AG04450 (cell line): Measurements from ENCODE around the gene URGCP. TPM values are rescaled to one million over a fixed set of nuclear protein-coding genes. Genes with fewer than 3 reads are reported as not detected.
"Not testable (repeated sequence)": the region's sequence is repeated elsewhere in the genome, so short reads cannot be mapped to it uniquely, and the experiment has no call there.

Source experiments
- CTCF ChIA-PET: fragments of 300-600, 350-600 bp; formaldehyde crosslinking; extraction: SDS; loops from one replicate; lab custom pipeline; 2022; ENCODE audit warnings: antibody characterized with exemption, inconsistent platforms; lab: Charles Lee
- POLR2A ChIA-PET: fragments of 350-600 bp; formaldehyde crosslinking; extraction: SDS; loops from one replicate; lab custom pipeline; 2021; ENCODE audit warnings: antibody characterized with exemption, inconsistent platforms; lab: Yijun Ruan, JAX
- DNase-seq: peaks from one replicate; pipeline ENCODE4 v3.0.0-alpha.2; 2011; ENCODE audit warnings: low read depth, low spot score
- H3K27ac ChIP-seq: one replicate; pipeline ENCODE4 v1.5.1; 2012; ENCODE audit warnings: low read depth, low read length, control low read depth
- H3K27me3 ChIP-seq: one replicate; pipeline ENCODE4 v1.6.0; 2012; ENCODE audit warnings: low read length; ENCODE audit not compliant: control insufficient read depth, insufficient read depth
- H3K4me3 ChIP-seq: 2 replicates; pipeline ENCODE4 v1.5.1; 2011; ENCODE audit warnings: mild to moderate bottlenecking, low read depth, low read length, control low read depth
- H3K9me3 ChIP-seq: 2 replicates; pipeline ENCODE4 v1.5.1; 2012; ENCODE audit warnings: low read length; ENCODE audit not compliant: control insufficient read depth, insufficient read depth
- polyA plus RNA-seq: library from polyadenylated mRNA; depleted of rRNA; stranded (reverse); fragments of >200 nt; gene quantifications from 2 replicates; pipeline ENCODE4 v1.2.3, GENCODE V29; 2011; rRNA removed
- small RNA-seq: library from RNA; depleted of rRNA; stranded (forward); fragments of <200 nt; gene quantifications from one replicate; pipeline ENCODE3, GENCODE V24; 2012; ENCODE audit warnings: low read depth; ENCODE audit not compliant: insufficient read length
- TF ChIP-seq, protein P1 (sequence below): IDR thresholded peaks from 2 replicates; pipeline ENCODE4 v1.5.1; 2011; ENCODE audit warnings: low read depth, low read length, control low read depth, inconsistent platforms

Gene URGCP
- polyA plus RNA-seq, 1 experiment: 23.1 TPM

DNA sequence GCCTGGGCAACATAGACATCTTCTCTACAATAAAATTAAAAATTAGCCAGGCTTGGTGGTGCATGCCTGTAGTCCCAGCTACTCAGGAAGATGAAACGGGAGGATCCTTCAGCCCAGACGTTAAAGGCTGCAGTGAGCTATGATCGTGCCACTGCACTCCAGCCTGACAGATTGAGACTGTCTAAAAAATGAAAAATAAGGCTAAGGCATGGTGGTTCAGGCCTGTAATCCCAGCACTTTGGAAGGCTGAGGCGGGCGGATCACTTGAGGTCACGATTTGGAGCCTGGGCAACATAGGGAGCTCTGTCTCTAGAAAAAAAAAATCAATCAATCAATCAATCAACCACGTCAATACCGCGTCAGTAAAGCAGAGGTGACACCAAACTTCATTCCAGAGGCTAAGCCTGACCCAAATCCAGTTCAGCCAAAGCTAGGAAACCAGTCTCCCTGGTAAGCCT lies 68.2 kb downstream of the URGCP start:
- peaks cover 3% of the 10 kb centered on the region for H3K27me3 ChIP-seq
- TF ChIP-seq, protein P1, sequence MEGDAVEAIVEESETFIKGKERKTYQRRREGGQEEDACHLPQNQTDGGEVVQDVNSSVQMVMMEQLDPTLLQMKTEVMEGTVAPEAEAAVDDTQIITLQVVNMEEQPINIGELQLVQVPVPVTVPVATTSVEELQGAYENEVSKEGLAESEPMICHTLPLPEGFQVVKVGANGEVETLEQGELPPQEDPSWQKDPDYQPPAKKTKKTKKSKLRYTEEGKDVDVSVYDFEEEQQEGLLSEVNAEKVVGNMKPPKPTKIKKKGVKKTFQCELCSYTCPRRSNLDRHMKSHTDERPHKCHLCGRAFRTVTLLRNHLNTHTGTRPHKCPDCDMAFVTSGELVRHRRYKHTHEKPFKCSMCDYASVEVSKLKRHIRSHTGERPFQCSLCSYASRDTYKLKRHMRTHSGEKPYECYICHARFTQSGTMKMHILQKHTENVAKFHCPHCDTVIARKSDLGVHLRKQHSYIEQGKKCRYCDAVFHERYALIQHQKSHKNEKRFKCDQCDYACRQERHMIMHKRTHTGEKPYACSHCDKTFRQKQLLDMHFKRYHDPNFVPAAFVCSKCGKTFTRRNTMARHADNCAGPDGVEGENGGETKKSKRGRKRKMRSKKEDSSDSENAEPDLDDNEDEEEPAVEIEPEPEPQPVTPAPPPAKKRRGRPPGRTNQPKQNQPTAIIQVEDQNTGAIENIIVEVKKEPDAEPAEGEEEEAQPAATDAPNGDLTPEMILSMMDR: no peak
- DNase-seq: no peak
- H3K9me3 ChIP-seq: no peaks in the 10 kb centered on the region; the same call in 1 of the 2 replicates
- CTCF ChIA-PET: interaction anchor here (0.6 to 4.1 kb wide), 38 partner anchors 9 to 909 kb away, joined by 3 to 98 read pairs (median 4); partner anchors contain the start of genes COA1 and STK17A
- H3K27ac ChIP-seq: no peak overlapping the region
- POLR2A ChIA-PET: no interaction called here
- no peak overlapping the region for H3K4me3 ChIP-seq

DNA sequence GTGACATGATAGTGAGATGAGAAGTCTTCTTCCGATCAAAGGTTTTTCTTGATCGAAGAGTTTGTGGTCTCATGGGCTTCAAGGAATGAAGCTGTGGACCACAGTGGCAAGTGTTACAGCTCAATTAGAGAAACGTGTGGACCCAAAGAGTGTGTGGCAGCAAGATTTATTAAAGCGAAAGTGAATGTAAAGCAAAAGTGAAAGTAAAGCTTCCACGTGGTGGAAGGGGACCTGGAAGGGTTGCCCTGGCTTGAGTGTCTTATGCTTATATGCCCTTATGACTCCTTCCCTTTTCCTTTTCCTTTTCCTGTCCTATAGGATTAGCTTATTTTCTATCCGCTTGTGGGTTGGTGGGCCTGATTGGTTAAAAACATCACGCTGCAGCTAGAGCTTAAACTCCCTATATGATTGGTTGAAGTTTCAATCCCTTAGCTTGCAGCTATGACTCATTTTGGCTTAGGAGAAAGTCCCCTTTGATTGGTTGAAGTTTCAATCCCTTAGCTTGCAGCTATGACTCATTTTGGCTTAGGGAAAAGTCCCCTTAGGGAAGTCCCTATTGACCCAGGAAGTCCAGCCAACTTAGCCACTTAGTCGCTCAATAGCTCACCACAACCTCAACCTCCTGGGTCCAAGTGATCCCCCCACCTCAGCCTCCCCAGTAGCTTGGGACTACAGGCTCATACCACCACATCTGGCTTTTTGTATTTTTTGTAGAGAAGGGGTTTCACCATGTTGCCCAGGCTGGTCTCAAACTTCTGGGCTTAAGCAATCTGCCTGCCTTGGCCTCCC lies 71.7 kb downstream of the URGCP start:
- no peak for DNase-seq
- TF ChIP-seq, protein P1: no peak
- no peak overlapping the region for H3K4me3 ChIP-seq
- no peak overlapping the region for H3K27ac ChIP-seq
- H3K9me3 ChIP-seq: no peaks in the 10 kb centered on the region; the same call in 1 of the 2 replicates
- POLR2A ChIA-PET: no interaction called here
- CTCF ChIA-PET: interaction anchor here (0.6 to 1.9 kb wide), 5 partner anchors 105 to 573 kb away, joined by 3 to 12 read pairs (median 3); partner anchors contain the start of genes COA1 and STK17A
- H3K27me3 ChIP-seq: no peaks in the 10 kb centered on the region

DNA sequence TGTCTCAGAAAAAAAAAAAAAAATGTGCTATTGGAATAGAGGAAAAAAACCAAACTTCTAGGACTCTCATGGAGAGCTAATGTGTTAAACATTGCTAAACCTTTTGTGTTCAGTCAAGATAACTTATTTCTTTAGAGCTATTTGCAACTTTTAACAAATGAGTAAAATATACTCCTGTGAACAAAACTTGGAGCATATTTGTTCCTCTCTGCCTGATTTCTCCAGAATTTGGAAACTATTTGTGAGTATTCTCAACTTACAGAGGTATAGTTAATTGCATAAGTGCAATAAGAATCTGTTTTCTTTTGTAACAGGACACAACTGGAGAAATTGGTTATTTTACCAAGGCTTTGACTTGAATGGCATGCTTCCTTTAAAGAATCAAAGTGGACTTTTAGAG lies 75.5 kb downstream of the URGCP start:
- H3K4me3 ChIP-seq, POLR2A ChIA-PET, H3K9me3 ChIP-seq, H3K27ac ChIP-seq, DNase-seq: not testable (repeated sequence)
- CTCF ChIA-PET: interaction anchor here (1.8 kb wide), 1 partner anchor 248 kb away, joined by 4 read pairs; the partner anchor contains the start of gene STK17A
- H3K27me3 ChIP-seq: peaks cover 25% of the 10 kb centered on the region

Small RNA genes lying within 50 kb of the gene (small RNA-seq; reads per million reads assigned to genes)
- not detected for gene MRPS24

Other genes starting within 250 kb of the URGCP start
- 22.4 and 24.4 TPM in 2 replicates for gene COA1, start 177.1 kb downstream of the URGCP start, polyA plus RNA-seq
- gene BLVRA, start 147.9 kb downstream of the URGCP start, polyA plus RNA-seq: 50.3 and 58.7 TPM in 2 replicates
- 134 and 184 TPM in 2 replicates for gene MRPS24, start 37.1 kb downstream of the URGCP start, polyA plus RNA-seq
- gene UBE2D4, start 19.8 kb upstream of the URGCP start, polyA plus RNA-seq: 18.6 and 18.8 TPM in 2 replicates
- not detected in 2 replicates for gene SPDYE1, start 91.3 kb upstream of the URGCP start, polyA plus RNA-seq
- 76.1 and 93.8 TPM in 2 replicates for gene DBNL, start 138.1 kb upstream of the URGCP start, polyA plus RNA-seq
- not detected in 2 replicates for gene PGAM2, start 159.0 kb upstream of the URGCP start, polyA plus RNA-seq
- gene POLM, start 175.9 kb upstream of the URGCP start, polyA plus RNA-seq: 4.6 and 5.1 TPM in 2 replicates
- 18.5 and 30.7 TPM in 2 replicates for gene AEBP1, start 197.7 kb upstream of the URGCP start, polyA plus RNA-seq
- 64.8 and 79.6 TPM in 2 replicates for gene POLD2, start 217.0 kb upstream of the URGCP start, polyA plus RNA-seq
- gene MYL7, start 234.7 kb upstream of the URGCP start, polyA plus RNA-seq: not detected in 2 replicates